Fibroblast of pulmonary artery (primary cell): ENCODE measurements around the gene KIRREL3.

ENCODE experiments used
- DNase-seq: peaks from one replicate; pipeline ENCODE4 v3.0.0-alpha.2; 2010; ENCODE audit warnings: low read depth
- H3K4me3 ChIP-seq: replicated peaks from 2 replicates; pipeline ENCODE4 v1.5.1; 2011; ENCODE audit warnings: low read depth, mild to moderate bottlenecking, control low read depth, low read length, moderate library complexity
- TF ChIP-seq, protein P1 (sequence below): IDR thresholded peaks from 2 replicates; pipeline ENCODE4 v1.5.1; 2011; ENCODE audit warnings: mild to moderate bottlenecking, control low read depth, low read length, inconsistent platforms; ENCODE audit errors: missing control alignments

The KIRREL3 gene

DNA sequence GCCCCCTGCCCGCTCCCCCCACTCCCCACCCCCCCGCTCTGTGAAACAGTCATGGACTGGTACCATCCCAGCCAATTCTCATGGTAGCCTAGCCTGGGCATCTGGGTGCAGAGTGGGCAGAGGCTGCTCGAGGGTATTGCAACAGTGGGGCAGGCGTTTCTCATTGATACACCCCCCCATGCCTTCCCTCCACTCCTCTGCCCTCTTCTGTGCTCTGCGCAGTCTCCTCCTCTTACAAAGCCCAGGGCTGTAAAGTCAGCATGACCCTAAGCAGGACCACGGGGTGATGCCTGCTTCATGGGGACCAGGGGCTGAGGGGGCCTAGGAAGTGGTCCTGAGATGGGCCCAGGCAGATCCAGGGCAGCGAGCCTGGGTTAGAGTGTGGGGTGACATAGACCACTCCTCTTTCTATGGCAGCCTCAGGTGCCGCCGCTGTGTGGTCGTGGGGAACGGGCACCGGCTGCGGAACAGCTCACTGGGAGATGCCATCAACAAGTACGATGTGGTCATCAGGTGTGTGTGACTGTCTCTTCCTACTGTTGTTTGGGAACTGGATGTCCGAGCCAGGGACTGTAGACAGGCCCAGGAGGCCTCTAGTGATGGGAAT lies 592.8 kb downstream of the KIRREL3 start:
- H3K4me3 ChIP-seq: no peak overlapping the region
- no peak for DNase-seq
- TF ChIP-seq, protein P1, sequence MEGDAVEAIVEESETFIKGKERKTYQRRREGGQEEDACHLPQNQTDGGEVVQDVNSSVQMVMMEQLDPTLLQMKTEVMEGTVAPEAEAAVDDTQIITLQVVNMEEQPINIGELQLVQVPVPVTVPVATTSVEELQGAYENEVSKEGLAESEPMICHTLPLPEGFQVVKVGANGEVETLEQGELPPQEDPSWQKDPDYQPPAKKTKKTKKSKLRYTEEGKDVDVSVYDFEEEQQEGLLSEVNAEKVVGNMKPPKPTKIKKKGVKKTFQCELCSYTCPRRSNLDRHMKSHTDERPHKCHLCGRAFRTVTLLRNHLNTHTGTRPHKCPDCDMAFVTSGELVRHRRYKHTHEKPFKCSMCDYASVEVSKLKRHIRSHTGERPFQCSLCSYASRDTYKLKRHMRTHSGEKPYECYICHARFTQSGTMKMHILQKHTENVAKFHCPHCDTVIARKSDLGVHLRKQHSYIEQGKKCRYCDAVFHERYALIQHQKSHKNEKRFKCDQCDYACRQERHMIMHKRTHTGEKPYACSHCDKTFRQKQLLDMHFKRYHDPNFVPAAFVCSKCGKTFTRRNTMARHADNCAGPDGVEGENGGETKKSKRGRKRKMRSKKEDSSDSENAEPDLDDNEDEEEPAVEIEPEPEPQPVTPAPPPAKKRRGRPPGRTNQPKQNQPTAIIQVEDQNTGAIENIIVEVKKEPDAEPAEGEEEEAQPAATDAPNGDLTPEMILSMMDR: no peak

DNA sequence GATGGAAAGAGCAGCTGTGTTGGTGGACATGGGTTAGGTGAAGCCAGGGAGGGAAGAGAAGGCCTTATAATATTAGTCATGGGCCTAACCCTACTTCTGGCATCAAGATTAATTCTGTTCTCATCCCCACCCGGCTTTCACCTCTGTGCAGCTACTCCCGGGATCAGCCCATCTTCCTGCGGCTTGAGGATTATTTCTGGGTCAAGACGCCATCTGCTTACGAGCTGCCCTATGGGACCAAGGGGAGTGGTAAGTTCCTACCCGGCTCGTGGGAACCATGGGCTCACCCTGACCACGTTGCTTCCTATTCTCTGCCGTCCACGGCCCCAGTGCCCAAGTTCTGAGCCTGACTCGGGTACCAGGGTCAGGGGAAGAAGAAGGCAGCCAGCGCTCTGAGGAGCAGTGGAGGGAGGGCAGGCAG lies 593.5 kb downstream of the KIRREL3 start:
- TF ChIP-seq, protein P1: no peak
- no peak for DNase-seq
- no peak overlapping the region for H3K4me3 ChIP-seq

DNA sequence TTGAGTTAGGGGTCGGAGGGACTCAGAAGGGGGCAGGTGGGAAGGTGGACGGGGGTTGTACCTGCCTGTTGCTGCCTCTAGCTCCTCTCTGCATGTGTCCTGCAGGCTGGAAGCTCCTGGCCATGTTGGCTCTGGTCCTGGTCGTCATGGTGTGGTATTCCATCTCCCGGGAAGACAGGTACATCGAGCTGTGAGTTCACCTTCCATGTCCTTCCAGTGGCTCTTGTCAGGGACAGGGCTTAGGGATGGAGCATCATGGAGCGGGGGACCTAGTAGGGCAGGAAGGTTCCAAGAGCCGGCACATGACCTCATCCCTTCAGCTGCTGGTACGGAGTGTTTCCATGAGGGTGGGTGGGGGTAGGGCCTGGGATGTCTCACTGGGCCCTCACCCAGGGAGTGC lies 594.2 kb downstream of the KIRREL3 start:
- DNase-seq: no peak
- TF ChIP-seq, protein P1: no peak
- no peak overlapping the region for H3K4me3 ChIP-seq

DNA sequence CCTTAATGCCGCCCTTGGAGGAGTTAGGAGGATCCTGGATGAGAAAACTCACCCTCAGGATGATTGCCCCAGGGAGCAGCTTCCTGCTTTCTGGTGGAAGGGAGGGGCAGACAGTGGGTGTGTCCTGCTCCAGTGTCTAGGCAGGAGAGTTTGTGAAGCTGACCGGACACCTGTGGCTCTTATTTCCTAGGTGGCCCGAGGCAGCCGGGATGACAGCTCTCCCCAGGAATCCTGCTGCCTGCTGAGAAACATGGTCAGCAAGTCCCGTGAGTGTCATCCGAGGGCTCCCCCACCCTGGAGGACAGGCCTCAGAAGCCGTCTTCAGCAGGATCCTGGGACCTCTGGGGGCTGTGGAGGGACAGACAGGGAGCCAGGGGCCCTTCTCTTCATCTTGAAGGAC lies 594.7 kb downstream of the KIRREL3 start:
- TF ChIP-seq, protein P1: no peak
- no peak for DNase-seq
- H3K4me3 ChIP-seq: no peak overlapping the region

DNA sequence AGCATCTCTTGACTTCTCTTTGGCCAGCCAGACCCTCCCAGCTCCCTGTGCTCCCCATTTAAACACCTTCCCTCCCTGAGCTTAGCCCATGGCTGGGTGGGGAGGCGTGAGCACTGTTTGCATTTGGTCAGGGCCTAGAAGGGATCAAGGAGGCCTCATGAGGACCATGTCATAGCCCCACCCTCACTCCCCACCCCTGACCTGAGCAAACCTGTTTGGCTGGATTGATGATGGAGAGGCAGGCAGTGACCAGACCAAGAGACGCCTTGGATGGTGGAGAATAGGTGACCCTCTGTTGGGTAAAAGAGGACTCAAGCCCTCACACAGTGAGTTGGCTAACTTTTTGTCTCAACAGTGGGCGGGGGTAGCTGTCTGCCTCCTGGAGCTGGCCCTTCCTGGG lies 595.2 kb downstream of the KIRREL3 start:
- no peak for DNase-seq
- TF ChIP-seq, protein P1: no peak
- H3K4me3 ChIP-seq: no peak overlapping the region

DNA sequence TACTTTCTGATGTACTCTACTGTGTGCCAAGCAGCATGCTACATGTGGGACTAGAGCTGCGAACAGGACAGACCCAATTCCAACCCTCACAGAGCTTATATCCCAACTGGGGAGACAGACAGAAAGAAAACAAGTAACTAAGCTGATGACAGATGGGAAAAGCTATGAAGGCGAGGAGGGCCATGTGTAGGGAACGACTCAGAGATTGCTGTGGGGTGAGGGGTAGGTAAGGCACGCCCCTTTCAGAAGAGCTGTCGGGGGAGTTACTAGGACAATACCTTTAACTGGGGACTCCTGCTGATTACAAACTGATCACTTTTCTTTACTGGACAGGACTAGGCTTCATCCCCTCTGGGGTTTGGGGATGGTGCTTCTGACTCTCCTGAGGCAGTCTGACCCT lies 596.2 kb downstream of the KIRREL3 start:
- H3K4me3 ChIP-seq: no peak overlapping the region
- TF ChIP-seq, protein P1: no peak
- no peak for DNase-seq

DNA sequence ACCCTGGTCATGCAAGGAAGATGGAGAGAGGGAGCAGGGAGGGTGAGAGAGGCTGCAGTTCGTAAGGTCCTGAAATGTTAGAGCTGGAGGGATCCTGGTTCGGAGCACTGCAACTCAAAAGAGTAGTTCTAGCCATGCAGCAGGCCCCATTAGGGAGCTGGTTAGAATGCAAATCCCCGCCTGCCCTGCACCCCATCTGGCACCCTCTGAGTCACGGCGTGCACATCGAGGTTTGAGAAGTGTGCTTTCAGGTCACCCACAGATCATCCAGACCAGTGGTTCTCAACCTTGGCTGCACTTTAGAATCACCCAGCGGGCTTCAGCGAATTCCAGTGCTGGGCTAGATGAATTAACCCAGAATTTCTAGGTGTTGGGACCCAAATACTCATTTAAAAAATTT lies 596.9 kb downstream of the KIRREL3 start:
- H3K4me3 ChIP-seq: no peak overlapping the region
- TF ChIP-seq, protein P1: no peak
- DNase-seq: no peak
